ENCODE results near the gene TPM3. TPM values are rescaled to one million over a fixed set of nuclear protein-coding genes. Genes with fewer than 3 reads are reported as not detected.
A peak's percentile ranks its signal among the peaks of the same experiment; 100 is the strongest.

The TPM3 gene
- total RNA-seq, 1 experiment from 2014 or later = 258 TPM

DNA sequence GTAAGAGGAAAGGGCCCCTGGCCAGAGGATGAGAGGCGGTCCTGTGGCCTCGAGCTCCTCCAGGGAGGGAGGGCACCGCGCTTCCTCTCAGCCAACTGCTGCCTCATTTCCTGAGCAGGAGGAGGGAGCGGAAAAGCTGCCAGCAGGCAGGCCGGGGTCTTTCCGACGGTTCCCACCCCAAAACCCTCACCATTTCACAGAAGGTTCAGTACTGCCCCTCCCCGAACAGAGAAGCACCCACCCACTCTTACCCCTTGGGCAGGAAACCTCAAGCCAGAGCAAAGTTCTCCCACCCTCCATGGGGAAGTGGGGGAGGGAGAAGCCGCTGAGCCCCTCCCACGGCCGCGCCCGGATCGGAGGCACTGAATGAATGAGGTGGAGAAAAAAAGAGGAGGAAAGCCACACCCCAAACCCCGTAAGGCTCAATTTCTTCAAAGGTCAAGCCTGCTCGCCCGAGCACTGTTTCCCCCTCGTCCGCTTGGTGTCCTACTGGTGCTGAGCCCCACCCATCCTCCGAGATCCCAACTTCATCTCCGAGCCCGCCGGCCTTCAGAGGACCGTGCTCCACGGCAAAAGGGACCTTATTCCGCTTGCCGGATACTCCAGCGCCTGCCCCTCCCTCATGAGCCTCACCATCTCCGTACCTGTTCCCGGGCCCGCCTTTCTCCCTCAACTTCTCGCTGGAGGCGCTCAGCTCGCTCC, 9.4 kb downstream of the TPM3 start:
- peaks cover 41% of the 10 kb centered on the region for H4K20me1 ChIP-seq (ENCODE audit: insufficient read depth, low read depth, low read length)
- H3K4me1 ChIP-seq (ENCODE audit: low read length) = peaks cover 56% of the 10 kb centered on the region

DNA sequence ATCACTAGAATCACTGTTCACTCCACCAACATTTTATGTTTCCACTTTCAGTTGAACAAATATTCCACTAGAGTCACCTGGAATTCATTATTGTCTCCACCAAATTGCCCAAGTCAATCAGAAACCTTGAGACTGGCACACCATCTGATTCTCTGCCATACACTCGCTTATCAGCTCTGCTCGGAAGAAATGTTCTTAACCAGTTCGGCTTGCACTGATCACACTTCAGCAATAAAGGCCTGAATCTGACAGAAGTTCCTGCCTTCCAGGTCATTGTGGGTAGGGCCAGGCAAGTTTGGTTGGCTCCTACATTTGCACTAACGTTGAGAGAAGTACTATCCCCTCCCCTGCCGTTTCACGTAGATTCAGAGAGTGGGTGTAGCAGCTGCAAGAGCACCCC, 10.0 kb downstream of the TPM3 start:
- DNase-seq = no peak
- Histone ChIP-seq H3K9me2 (replicated peaks; ENCODE audit: insufficient read depth, low read length) (no peaks in the 10 kb centered on the region), H3K4me3 (ENCODE audit: low read length) (peak overlapping the region; percentile 87), H3K9me3 (ENCODE audit: low read length) (no peaks in the 10 kb centered on the region), H3K27ac (ENCODE audit: low read length) (peak overlapping the region; percentile 98), H3K36me3 (ENCODE audit: insufficient read depth, low read length) (peaks cover 27% of the 10 kb centered on the region; the same call in 1 of the 2 replicates), H3K9ac (ENCODE audit: low read length) (peak overlapping the region; percentile 96), H2AFZ (ENCODE audit: low read length) (no peak overlapping the region), H3K27me3 (ENCODE audit: low read length) (no peaks in the 10 kb centered on the region), H3K4me2 (ENCODE audit: low read depth, low read length, poor library complexity, severe bottlenecking) (peak overlapping the region; percentile 94), H3K4me1 (ENCODE audit: low read length) (peaks cover 50% of the 10 kb centered on the region), H3K79me2 (ENCODE audit: low read length) (peaks cover 59% of the 10 kb centered on the region), H4K20me1 (ENCODE audit: insufficient read depth, low read depth, low read length) (peaks cover 47% of the 10 kb centered on the region)

More for the DNA sequence above, 9.4 kb downstream of the TPM3 start:
- Histone ChIP-seq H3K79me2 (ENCODE audit: low read length) (peaks cover 53% of the 10 kb centered on the region), H3K9me2 (replicated peaks; ENCODE audit: insufficient read depth, low read length) (no peaks in the 10 kb centered on the region), H3K9ac (ENCODE audit: low read length) (peak overlapping the region; percentile 96), H3K4me3 (ENCODE audit: low read length) (peak overlapping the region; percentile 87), H3K36me3 (ENCODE audit: insufficient read depth, low read length) (peaks cover 21% of the 10 kb centered on the region; the same call in 1 of the 2 replicates), H2AFZ (ENCODE audit: low read length) (no peak overlapping the region), H3K9me3 (ENCODE audit: low read length) (no peaks in the 10 kb centered on the region), H3K4me2 (ENCODE audit: low read depth, low read length, poor library complexity, severe bottlenecking) (peak overlapping the region; percentile 94), H3K27ac (ENCODE audit: low read length) (peak overlapping the region; percentile 98), H3K27me3 (ENCODE audit: low read length) (no peaks in the 10 kb centered on the region)
- DNase-seq = peak; percentile 90

DNA sequence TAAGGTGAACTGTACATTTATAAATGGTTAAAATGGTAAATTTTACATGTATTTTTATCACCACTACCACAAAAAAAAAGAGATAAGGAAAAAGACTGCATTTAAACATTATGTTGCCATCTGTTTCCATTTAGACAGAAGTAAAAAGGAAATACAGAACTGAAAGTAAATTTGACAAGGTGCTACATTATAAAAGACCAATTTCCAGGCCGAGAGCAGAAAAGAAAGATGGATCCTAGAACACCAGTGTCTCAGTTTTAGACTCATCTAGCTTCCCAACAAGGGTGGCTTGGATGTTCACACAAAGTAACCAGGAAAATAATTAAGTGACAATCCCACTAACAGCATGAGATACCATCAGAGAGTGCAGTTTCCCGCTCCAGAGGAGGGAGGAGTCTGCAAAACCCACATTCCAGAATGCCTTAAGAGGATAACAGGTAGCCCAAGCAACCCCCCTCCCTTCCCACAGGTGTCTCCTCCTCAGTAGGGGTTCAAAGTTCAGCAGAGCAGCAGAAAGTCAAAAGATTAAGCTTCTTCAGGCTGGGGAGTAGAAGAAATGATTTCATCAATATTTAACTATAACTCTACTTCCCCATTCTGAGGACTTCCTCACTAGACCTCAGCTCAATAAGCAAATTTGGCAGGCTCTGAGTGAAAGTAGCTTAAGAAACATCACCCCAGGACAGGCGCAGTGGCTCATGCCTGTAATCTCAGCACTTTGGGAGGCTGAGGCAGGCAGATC, 11.8 kb downstream of the TPM3 start:
- H3K4me3 ChIP-seq (ENCODE audit: low read length) = peak overlapping the region; percentile 70
- peak overlapping the region; percentile 94 for H3K4me2 ChIP-seq (ENCODE audit: low read depth, low read length, poor library complexity, severe bottlenecking)
- H3K79me2 ChIP-seq (ENCODE audit: low read length) = peaks cover 77% of the 10 kb centered on the region
- H3K36me3 ChIP-seq (ENCODE audit: insufficient read depth, low read length) = peaks cover 34% of the 10 kb centered on the region
- peak overlapping the region; percentile 98 for H3K27ac ChIP-seq (ENCODE audit: low read length)
- H3K27me3 ChIP-seq (ENCODE audit: low read length) = no peaks in the 10 kb centered on the region
- peaks cover 63% of the 10 kb centered on the region for H4K20me1 ChIP-seq (ENCODE audit: insufficient read depth, low read depth, low read length)
- DNase-seq = peak; percentile 93
- no peak overlapping the region for H2AFZ ChIP-seq (ENCODE audit: low read length)
- H3K4me1 ChIP-seq (ENCODE audit: low read length) = peaks cover 47% of the 10 kb centered on the region
- H3K9me3 ChIP-seq (ENCODE audit: low read length) = no peaks in the 10 kb centered on the region
- no peaks in the 10 kb centered on the region for H3K9me2 ChIP-seq (replicated peaks; ENCODE audit: insufficient read depth, low read length)
- H3K9ac ChIP-seq (ENCODE audit: low read length) = peak overlapping the region; percentile 76

DNA sequence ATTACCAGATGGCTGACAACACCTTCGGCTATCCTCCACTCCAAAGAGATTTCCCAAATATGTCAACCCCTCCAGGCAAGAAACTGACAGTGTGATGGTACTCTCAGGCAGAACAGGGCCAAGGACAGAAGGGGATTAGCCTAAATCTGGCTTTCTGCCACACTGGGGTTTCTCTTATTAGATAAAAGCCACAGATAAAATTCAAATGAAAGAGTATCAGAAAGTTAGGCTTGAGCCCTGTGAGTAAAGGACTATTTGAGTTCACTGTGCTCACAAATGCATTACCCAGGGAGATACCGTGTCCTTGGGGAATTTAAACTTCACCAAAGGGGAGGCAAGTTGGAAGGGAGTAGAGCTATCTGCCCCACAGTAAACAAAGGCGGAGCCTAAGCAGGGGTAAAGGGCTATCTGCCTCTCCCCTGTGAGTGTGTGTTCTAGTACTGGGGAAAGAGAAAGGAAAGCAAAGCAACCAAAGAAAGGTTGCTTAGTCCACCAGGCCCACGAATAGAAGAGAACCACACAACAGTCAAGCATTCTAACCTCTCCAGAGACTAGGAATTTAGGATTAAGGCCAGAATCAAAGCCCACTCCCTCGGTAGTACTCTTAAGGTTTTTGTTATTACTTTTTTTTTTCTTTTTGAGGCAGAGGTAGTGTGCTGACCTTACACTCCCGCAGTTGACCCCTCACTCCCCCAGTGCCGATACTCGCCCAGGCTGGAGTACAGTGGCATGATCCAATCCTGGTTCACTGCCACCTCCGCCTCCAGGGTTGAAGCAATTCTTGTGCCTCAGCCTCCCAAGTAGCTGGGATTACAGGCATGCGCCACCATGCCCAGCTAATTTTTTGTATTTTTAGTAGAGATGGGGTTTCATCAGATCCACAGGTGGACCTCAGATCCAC, 12.7 kb downstream of the TPM3 start:
- H3K27me3 ChIP-seq (ENCODE audit: low read length) = no peaks in the 10 kb centered on the region
- peaks cover 63% of the 10 kb centered on the region for H4K20me1 ChIP-seq (ENCODE audit: insufficient read depth, low read depth, low read length)
- H3K4me2 ChIP-seq (ENCODE audit: low read depth, low read length, poor library complexity, severe bottlenecking) = peak overlapping the region; percentile 94
- peaks cover 83% of the 10 kb centered on the region for H3K79me2 ChIP-seq (ENCODE audit: low read length)
- peaks cover 47% of the 10 kb centered on the region for H3K4me1 ChIP-seq (ENCODE audit: low read length)
- no peak overlapping the region for H2AFZ ChIP-seq (ENCODE audit: low read length)
- H3K27ac ChIP-seq (ENCODE audit: low read length) = peak overlapping the region; percentile 98
- no peaks in the 10 kb centered on the region for H3K9me3 ChIP-seq (ENCODE audit: low read length)
- DNase-seq = no peak
- H3K36me3 ChIP-seq (ENCODE audit: insufficient read depth, low read length) = peaks cover 34% of the 10 kb centered on the region
- peak overlapping the region; percentile 70 for H3K4me3 ChIP-seq (ENCODE audit: low read length)
- H3K9ac ChIP-seq (ENCODE audit: low read length) = peak overlapping the region; percentile 76
- H3K9me2 ChIP-seq (replicated peaks; ENCODE audit: insufficient read depth, low read length) = no peaks in the 10 kb centered on the region

DNA sequence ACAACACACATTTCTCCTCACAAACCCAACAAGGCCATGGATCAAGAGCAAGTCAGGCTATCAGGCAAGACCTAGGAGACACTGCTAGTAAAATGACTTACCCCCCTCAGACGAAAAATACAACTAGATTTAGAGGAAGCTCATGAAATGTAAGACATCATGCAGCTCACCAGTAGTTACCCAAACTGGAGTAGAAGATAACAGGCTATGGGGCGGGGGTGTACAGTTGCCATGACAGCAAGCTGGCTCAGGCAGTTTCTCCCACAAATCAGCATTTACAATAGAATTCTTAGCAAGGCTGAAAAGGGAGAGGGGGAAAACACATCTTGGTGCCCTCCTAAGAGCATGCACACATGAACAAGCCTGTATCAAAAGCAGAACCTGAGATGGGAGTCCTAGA, 13.9 kb downstream of the TPM3 start:
- Histone ChIP-seq H3K4me1 (ENCODE audit: low read length) (peaks cover 41% of the 10 kb centered on the region), H4K20me1 (ENCODE audit: insufficient read depth, low read depth, low read length) (peaks cover 63% of the 10 kb centered on the region), H3K36me3 (ENCODE audit: insufficient read depth, low read length) (peaks cover 36% of the 10 kb centered on the region), H3K79me2 (ENCODE audit: low read length) (peaks cover 83% of the 10 kb centered on the region), H3K9me3 (ENCODE audit: low read length) (no peaks in the 10 kb centered on the region), H3K9me2 (replicated peaks; ENCODE audit: insufficient read depth, low read length) (no peaks in the 10 kb centered on the region), H3K9ac (ENCODE audit: low read length) (no peak overlapping the region), H2AFZ (ENCODE audit: low read length) (no peak overlapping the region), H3K4me3 (ENCODE audit: low read length) (no peak overlapping the region), H3K4me2 (ENCODE audit: low read depth, low read length, poor library complexity, severe bottlenecking) (no peak overlapping the region), H3K27ac (ENCODE audit: low read length) (peak overlapping the region; percentile 98), H3K27me3 (ENCODE audit: low read length) (no peaks in the 10 kb centered on the region)
- DNase-seq = no peak

DNA sequence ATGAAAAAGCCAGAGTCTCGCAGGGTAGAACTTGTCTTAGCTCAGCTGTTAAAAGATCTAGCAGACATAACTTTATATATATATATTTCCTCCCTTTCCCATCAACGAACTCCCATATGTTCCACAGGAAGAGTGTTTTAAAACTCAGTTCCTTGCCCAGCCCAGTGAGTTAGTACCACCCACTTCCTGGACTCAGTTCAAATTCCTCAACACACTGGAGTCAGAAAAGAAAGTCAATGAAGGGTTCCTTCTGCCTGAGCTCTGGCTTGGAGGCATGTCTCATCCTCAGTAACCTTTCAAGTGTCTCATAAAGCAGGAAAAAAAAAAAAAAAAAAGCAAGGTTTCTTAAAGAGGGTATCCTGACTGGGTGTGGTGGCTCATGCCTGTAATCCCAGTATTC, 15.6 kb downstream of the TPM3 start:
- Histone ChIP-seq H2AFZ (ENCODE audit: low read length) (no peak overlapping the region), H3K36me3 (ENCODE audit: insufficient read depth, low read length) (peaks cover 52% of the 10 kb centered on the region), H3K27me3 (ENCODE audit: low read length) (no peaks in the 10 kb centered on the region), H3K79me2 (ENCODE audit: low read length) (peaks cover 74% of the 10 kb centered on the region), H3K9me2 (replicated peaks; ENCODE audit: insufficient read depth, low read length) (no peaks in the 10 kb centered on the region), H3K4me2 (ENCODE audit: low read depth, low read length, poor library complexity, severe bottlenecking) (no peak overlapping the region), H3K9ac (ENCODE audit: low read length) (no peak overlapping the region), H4K20me1 (ENCODE audit: insufficient read depth, low read depth, low read length) (peaks cover 60% of the 10 kb centered on the region), H3K9me3 (ENCODE audit: low read length) (no peaks in the 10 kb centered on the region), H3K4me1 (ENCODE audit: low read length) (peaks cover 35% of the 10 kb centered on the region), H3K4me3 (ENCODE audit: low read length) (no peak overlapping the region), H3K27ac (ENCODE audit: low read length) (no peak overlapping the region)
- DNase-seq = no peak

DNA sequence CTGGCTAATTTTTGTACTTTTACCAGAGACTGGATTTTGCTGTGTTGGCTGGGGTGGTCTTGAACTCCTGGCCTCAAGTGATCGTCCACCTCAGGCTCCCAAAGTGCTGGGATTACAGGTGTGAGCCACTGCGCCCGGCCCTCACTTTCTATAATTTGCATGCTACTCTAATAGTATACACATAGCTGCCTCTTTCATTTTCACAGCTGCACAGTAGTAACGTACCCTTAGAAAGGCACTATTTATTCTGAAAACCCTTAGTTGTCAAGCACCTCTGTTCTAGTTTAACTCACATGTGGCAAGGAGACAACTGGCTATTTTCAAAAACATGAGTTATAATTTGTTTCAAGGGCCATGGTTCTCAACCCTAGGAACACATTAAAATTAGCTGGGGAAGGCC, 17.2 kb downstream of the TPM3 start:
- Histone ChIP-seq H3K4me2 (ENCODE audit: low read depth, low read length, poor library complexity, severe bottlenecking) (no peak overlapping the region), H3K9me3 (ENCODE audit: low read length) (no peaks in the 10 kb centered on the region), H3K27ac (ENCODE audit: low read length) (no peak overlapping the region), H2AFZ (ENCODE audit: low read length) (no peak overlapping the region), H3K4me1 (ENCODE audit: low read length) (peaks cover 19% of the 10 kb centered on the region), H3K9me2 (replicated peaks; ENCODE audit: insufficient read depth, low read length) (no peaks in the 10 kb centered on the region), H3K27me3 (ENCODE audit: low read length) (no peaks in the 10 kb centered on the region), H3K36me3 (ENCODE audit: insufficient read depth, low read length) (peaks cover 69% of the 10 kb centered on the region), H3K79me2 (ENCODE audit: low read length) (peaks cover 69% of the 10 kb centered on the region), H3K9ac (ENCODE audit: low read length) (no peak overlapping the region), H4K20me1 (ENCODE audit: insufficient read depth, low read depth, low read length) (peaks cover 52% of the 10 kb centered on the region), H3K4me3 (ENCODE audit: low read length) (no peak overlapping the region)
- no peak for DNase-seq
